CD14-positive monocyte (primary cell): ENCODE measurements around the gene SOX5. TPM values are rescaled to one million over a fixed set of nuclear protein-coding genes. Genes with fewer than 3 reads are reported as not detected.

Experiments
- DNase-seq, 3 donors: peaks; one replicate each; pipeline ENCODE4 v3.0.0-alpha.2; 2011 to 2022
- H2AFZ ChIP-seq: 2 replicates; pipeline ENCODE4 v1.6.0; 2012; ENCODE audit warnings: mild to moderate bottlenecking, low read depth, low read length, inconsistent platforms; ENCODE audit not compliant: insufficient read depth, poor library complexity, severe bottlenecking
- H3K27ac ChIP-seq, 2 donors: 1 replicate in 1 of 2; 2 replicates in 1 of 2; pipeline ENCODE4 v1.5.1; 2012 to 2013; ENCODE audit warnings: low read length in 2 of 2, control low read depth in 1 of 2, inconsistent platforms in 1 of 2, low read depth in 1 of 2, mild to moderate bottlenecking in 1 of 2
- H3K27me3 ChIP-seq, 2 donors: one replicate each; pipeline versions ENCODE4 v1.6.0 to v1.6.1; 2011 to 2013; ENCODE audit warnings: low read length in 2 of 2; ENCODE audit not compliant: control insufficient read depth in 2 of 2, insufficient read depth in 2 of 2
- H3K36me3 ChIP-seq, 2 donors: replicated peaks in 1 of 2; 1 replicate in 1 of 2; 2 replicates in 1 of 2; pipeline versions ENCODE4 v1.5.1 to v1.6.1; 2012 to 2013; ENCODE audit warnings: low read length in 2 of 2, control low read depth in 1 of 2, inconsistent platforms in 1 of 2, mild to moderate bottlenecking in 1 of 2; ENCODE audit not compliant: insufficient read depth in 2 of 2, control insufficient read depth in 1 of 2
- H3K4me1 ChIP-seq, 2 donors: 1 replicate in 1 of 2; 2 replicates in 1 of 2; pipeline versions ENCODE4 v1.5.1 to v1.6.1; 2012 to 2013; ENCODE audit warnings: low read length in 2 of 2, control low read depth in 1 of 2, inconsistent platforms in 1 of 2, mild to moderate bottlenecking in 1 of 2, moderate library complexity in 1 of 2; ENCODE audit not compliant: insufficient read depth in 2 of 2, control insufficient read depth in 1 of 2
- H3K4me2 ChIP-seq: replicated peaks from 2 replicates; pipeline ENCODE3; 2012; ENCODE audit warnings: low read length, moderate library complexity, mild to moderate bottlenecking; ENCODE audit not compliant: poor library complexity, severe bottlenecking; ENCODE audit errors: extremely low read depth
- H3K4me3 ChIP-seq, 3 experiments: fragments of 200-600 bp in 1 of 3; sonication (generic) in 1 of 3; replicated peaks in 1 of 3; 1 replicate in 2 of 3; 2 replicates in 1 of 3; pipeline ENCODE4 v1.5.1; 2011 to 2013; ENCODE audit warnings: low read length in 3 of 3, mild to moderate bottlenecking in 3 of 3, control low read depth in 2 of 3, low read depth in 2 of 3, inconsistent platforms in 1 of 3, moderate library complexity in 1 of 3
- H3K79me2 ChIP-seq: 2 replicates; pipeline ENCODE4 v1.6.0; 2012; ENCODE audit warnings: mild to moderate bottlenecking, control low read depth, inconsistent platforms, low read length, moderate library complexity; ENCODE audit not compliant: insufficient read depth
- H3K9ac ChIP-seq: 2 replicates; pipeline ENCODE4 v1.6.0; 2017; ENCODE audit warnings: low read length, mild to moderate bottlenecking; ENCODE audit not compliant: insufficient read depth, poor library complexity, severe bottlenecking
- H3K9me3 ChIP-seq, 2 donors: replicated peaks in 1 of 2; 1 replicate in 1 of 2; 2 replicates in 1 of 2; pipeline versions ENCODE4 v1.5.1 to v1.6.1; 2012 to 2013; ENCODE audit warnings: low read length in 2 of 2, control low read depth in 1 of 2; ENCODE audit not compliant: control insufficient read depth in 1 of 2, insufficient read depth in 1 of 2
- H4K20me1 ChIP-seq: 2 replicates; pipeline ENCODE4 v1.6.0; 2012; ENCODE audit warnings: mild to moderate bottlenecking, low read length, control low read depth, moderate library complexity; ENCODE audit not compliant: insufficient read depth
- H3K27ac Mint-ChIP-seq, 7 donors: one replicate each; pipeline ENCODE4 v1.8.0; 2020; ENCODE audit warnings: mild to moderate bottlenecking in 7 of 7, mixed read lengths in 7 of 7, moderate library complexity in 6 of 7, inconsistent platforms in 2 of 7
- H3K27me3 Mint-ChIP-seq, 3 donors: one replicate each; pipeline ENCODE4 v1.8.0; 2021 to 2022; ENCODE audit warnings: low read depth in 3 of 3, mild to moderate bottlenecking in 3 of 3, mixed read lengths in 3 of 3, moderate library complexity in 3 of 3, inconsistent platforms in 1 of 3
- H3K36me3 Mint-ChIP-seq, 2 donors: one replicate each; pipeline ENCODE4 v1.8.0; 2020; ENCODE audit warnings: mixed read lengths in 2 of 2, inconsistent platforms in 1 of 2, mild to moderate bottlenecking in 1 of 2
- H3K4me1 Mint-ChIP-seq: one replicate; pipeline ENCODE4 v1.8.0; 2020; ENCODE audit warnings: mild to moderate bottlenecking, mixed read lengths
- H3K4me3 Mint-ChIP-seq, 2 donors: one replicate each; pipeline ENCODE4 v1.8.0; 2020; ENCODE audit warnings: mild to moderate bottlenecking in 2 of 2, mixed read lengths in 2 of 2, moderate library complexity in 1 of 2
- H3K9me3 Mint-ChIP-seq, 7 donors: one replicate each; pipeline ENCODE4 v1.8.0; 2020 to 2022; ENCODE audit warnings: mixed read lengths in 7 of 7, mild to moderate bottlenecking in 6 of 7, moderate library complexity in 6 of 7, inconsistent platforms in 2 of 7
- CTCF ChIP-seq: fragments of 200-600 bp; IDR thresholded peaks from one replicate; pipeline ENCODE4 v1.8.0; 2022; ENCODE audit warnings: antibody characterized with exemption, mild to moderate bottlenecking
- WGBS: methylation state at CpG from one replicate; pipeline ENCODE4 v1.1.5; 2013; ENCODE audit warnings: missing lambda C conversion rate; ENCODE audit not compliant: insufficient coverage; 5-methylcytosine and 5-hydroxymethylcytosine counted together
- intact Hi-C, 2 donors: fragments of 100-400 bp; cut with micrococcal nuclease; formaldehyde crosslinking; loops; one replicate each; pipeline versions ENCODE4 v1.15.0 to v1.15.1; 2023
- polyA plus RNA-seq, 3 donors: library from polyadenylated mRNA; depleted of rRNA in 1 of 3; unstranded in 2 of 3; stranded (reverse) in 1 of 3; fragments of 300-500 nt in 2 of 3; fragments of >200 nt in 1 of 3; fragmentation: Illumina TruSeq in 2 of 3; gene quantifications; 1 replicate in 2 of 3; 2 replicates in 1 of 3; pipeline ENCODE4 v1.2.3, GENCODE V29; 2012 to 2021

Gene SOX5
- polyA plus RNA-seq, 3 donors = not detected

DNA sequence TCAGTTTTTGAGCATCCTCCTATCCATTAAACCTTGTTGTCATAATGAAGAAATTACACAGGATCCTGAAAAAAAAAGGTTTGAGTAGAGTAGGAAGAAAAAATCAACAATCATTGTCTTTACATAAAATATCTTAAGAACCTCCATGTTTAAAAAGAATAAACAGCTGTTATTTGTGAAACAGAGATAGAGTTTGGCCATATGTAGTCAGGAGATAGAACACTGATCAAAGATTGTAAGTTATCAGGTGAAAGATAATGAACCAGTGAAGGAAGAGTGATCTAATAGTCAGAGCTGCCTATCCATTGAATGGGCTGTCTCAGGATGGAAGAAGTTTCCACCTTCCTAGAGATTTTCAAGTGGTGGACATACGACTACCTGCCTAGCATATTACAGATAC, 397.1 kb downstream of the SOX5 start:
- no peaks in the 10 kb centered on the region for H3K4me1 Mint-ChIP-seq
- Histone ChIP-seq H3K9ac (no peak overlapping the region), H3K36me3 (no peaks in the 10 kb centered on the region), H3K4me3 (no peak overlapping the region), H4K20me1 (no peaks in the 10 kb centered on the region), H3K9me3 (no peaks in the 10 kb centered on the region), H3K4me2 (no peak overlapping the region), H3K27ac (no peak overlapping the region), H2AFZ (no peak overlapping the region), H3K79me2 (no peaks in the 10 kb centered on the region), H3K4me1 (no peaks in the 10 kb centered on the region), H3K27me3 (no peaks in the 10 kb centered on the region)
- peaks cover 0 to 4% (median under 1%) of the 10 kb centered on the region in 7 donors for H3K9me3 Mint-ChIP-seq
- intact Hi-C loops = no loop called here
- H3K4me3 Mint-ChIP-seq = no peak overlapping the region
- H3K27ac Mint-ChIP-seq = no peak overlapping the region
- no peaks in the 10 kb centered on the region for H3K36me3 Mint-ChIP-seq
- peaks cover 0 to 2% (median 0%) of the 10 kb centered on the region in 3 donors for H3K27me3 Mint-ChIP-seq
- DNase-seq = no peak
- no peak for TF ChIP-seq CTCF
- no CpG with 5 or more reads among the region's 1 CpG for WGBS

GRCh38 chr12:23550753-23551152, 398.7 kb downstream of the SOX5 start:
- no CpG with 5 or more reads among the region's 2 CpGs for WGBS
- Histone ChIP-seq H3K27me3 (no peaks in the 10 kb centered on the region), H3K9ac (no peak overlapping the region), H3K36me3 (no peaks in the 10 kb centered on the region), H4K20me1 (no peaks in the 10 kb centered on the region), H3K27ac (no peak overlapping the region), H3K4me2 (no peak overlapping the region), H3K79me2 (no peaks in the 10 kb centered on the region), H3K9me3 (no peaks in the 10 kb centered on the region), H3K4me3 (no peak overlapping the region), H3K4me1 (no peaks in the 10 kb centered on the region), H2AFZ (no peak overlapping the region)
- Mint-ChIP-seq H3K27ac (no peak overlapping the region), H3K9me3 (peaks cover 0 to 4% (median 2%) of the 10 kb centered on the region in 7 donors), H3K36me3 (no peaks in the 10 kb centered on the region), H3K27me3 (peaks cover 0 to 2% (median 0%) of the 10 kb centered on the region in 3 donors), H3K4me1 (no peaks in the 10 kb centered on the region), H3K4me3 (no peak overlapping the region)
- intact Hi-C loops = no loop called here
- DNase-seq = no peak
- no peak for TF ChIP-seq CTCF
